ENCODE data around the gene MET.

- TF ChIP-seq CTCF (IDR thresholded peaks at IDR 0.05) (no peak), POLR2A (IDR thresholded peaks at IDR 0.05) (no peak), EP300 (IDR thresholded peaks at IDR 0.05) (no peak)
Observed at GRCh38 chr7:116757283-116757682, 85.3 kb downstream of the MET start.
